ENCODE results near the gene DYRK4.
A peak's percentile ranks its signal among the peaks of the same experiment; 100 is the strongest.

Gene DYRK4

DNA sequence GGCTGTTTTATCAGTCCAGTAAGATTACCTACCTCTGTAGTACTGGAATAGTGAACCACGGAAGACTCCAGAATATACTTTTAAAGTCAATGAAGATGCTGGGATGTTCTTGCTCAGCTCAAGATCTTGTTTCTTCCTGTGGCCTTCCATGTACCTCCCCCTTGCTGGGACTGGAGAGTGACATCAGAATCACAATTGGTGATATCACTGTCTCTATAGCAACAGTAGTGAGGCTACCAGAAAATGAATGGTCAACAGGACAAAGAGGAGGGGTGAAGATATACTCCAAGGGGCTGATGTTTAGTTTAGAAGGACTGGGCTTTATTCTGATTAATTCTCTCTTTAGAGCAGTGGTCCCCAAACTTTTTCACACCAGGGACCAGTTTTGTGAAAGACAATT, 83.0 kb downstream of the DYRK4 start:
- no peak for DNase-seq (ENCODE audit: low read depth)
- no peak overlapping the region for H3K4me3 ChIP-seq (ENCODE audit: low read length)
- TF ChIP-seq, protein P1, sequence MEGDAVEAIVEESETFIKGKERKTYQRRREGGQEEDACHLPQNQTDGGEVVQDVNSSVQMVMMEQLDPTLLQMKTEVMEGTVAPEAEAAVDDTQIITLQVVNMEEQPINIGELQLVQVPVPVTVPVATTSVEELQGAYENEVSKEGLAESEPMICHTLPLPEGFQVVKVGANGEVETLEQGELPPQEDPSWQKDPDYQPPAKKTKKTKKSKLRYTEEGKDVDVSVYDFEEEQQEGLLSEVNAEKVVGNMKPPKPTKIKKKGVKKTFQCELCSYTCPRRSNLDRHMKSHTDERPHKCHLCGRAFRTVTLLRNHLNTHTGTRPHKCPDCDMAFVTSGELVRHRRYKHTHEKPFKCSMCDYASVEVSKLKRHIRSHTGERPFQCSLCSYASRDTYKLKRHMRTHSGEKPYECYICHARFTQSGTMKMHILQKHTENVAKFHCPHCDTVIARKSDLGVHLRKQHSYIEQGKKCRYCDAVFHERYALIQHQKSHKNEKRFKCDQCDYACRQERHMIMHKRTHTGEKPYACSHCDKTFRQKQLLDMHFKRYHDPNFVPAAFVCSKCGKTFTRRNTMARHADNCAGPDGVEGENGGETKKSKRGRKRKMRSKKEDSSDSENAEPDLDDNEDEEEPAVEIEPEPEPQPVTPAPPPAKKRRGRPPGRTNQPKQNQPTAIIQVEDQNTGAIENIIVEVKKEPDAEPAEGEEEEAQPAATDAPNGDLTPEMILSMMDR (IDR thresholded peaks at IDR 0.05; ENCODE audit: insufficient read depth, low read depth, low read length, missing control alignments) = no peak

DNA sequence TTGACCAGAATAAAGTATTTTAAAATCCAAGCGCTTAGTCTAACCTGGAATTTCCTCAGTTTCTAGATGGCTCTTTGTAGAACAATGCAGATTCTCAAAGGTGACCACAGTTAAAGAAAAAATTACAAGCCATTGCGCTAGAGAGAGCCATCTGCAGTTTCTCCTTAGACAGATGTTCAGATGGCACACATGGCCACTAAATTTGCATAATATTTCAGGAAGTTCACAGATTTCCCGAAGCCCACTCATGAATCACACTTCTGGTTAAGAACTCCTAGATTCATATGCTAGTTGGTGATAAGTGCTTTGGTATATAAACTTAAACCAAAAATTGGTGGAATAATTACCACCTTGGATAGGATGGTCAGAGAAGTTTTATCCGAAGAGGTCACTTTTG, 86.1 kb downstream of the DYRK4 start:
- TF ChIP-seq, protein P1 (IDR thresholded peaks at IDR 0.05; ENCODE audit: insufficient read depth, low read depth, low read length, missing control alignments) = no peak
- DNase-seq (ENCODE audit: low read depth) = no peak
- H3K4me3 ChIP-seq (ENCODE audit: low read length) = peak overlapping the region; percentile 57

DNA sequence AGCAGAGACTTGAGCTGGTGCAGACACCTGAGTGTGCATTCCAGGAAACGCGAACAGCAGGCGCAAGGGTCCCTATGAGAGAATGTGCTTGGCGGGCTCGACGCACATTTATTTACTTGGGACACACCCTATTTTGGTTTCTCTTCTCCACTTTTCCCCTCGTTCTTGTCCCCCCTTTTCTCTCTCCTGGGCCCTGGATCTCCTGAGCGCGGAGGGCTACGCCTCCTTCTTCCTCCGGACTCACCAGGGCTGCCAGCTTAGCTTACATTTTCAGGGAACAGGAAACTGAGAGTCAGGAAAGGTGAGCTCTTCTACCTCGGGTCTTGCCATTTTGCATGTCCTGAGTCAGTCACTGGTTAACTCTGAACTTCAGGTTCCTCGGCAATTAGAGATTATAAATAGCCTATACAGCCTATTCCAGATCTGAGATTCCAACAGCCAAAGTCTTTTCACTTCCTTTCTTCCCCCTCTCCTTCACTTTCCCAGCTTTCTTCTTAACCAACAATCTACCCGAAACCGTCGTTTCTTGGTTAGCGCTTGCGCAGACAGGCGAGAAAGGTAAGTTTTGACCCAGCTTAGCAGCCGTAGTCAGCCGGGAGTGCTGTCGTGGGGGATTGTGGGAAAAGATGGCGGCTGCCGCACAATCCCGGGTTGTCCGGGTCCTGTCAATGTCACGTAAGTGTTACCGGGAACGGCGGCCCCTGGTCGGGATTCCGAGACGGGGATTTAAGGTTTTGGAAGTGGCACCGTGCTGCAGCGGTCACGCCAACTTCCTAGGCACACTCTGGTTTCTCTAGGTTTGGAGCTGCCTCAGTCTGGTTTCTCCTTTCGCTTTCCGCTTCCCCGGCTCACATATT, 86.7 kb downstream of the DYRK4 start, which contains the start of the genes AKAP3 and NDUFA9:
AKAP3 (minus strand) TSS at position 551 of the 857 bp plus-strand sequence. CDS start 10,855 bp downstream, outside the sequence.
NDUFA9 (plus strand) TSS at position 614 of the 857 bp plus-strand sequence; CDS start at position 627, 13 bp downstream.
- H3K4me3 ChIP-seq (ENCODE audit: low read length) = peak within 1 kb of the TSS; percentile 57
- peak; percentile 90 for DNase-seq (ENCODE audit: low read depth)
- TF ChIP-seq, protein P1 (IDR thresholded peaks at IDR 0.05; ENCODE audit: insufficient read depth, low read depth, low read length, missing control alignments) = no peak

DNA sequence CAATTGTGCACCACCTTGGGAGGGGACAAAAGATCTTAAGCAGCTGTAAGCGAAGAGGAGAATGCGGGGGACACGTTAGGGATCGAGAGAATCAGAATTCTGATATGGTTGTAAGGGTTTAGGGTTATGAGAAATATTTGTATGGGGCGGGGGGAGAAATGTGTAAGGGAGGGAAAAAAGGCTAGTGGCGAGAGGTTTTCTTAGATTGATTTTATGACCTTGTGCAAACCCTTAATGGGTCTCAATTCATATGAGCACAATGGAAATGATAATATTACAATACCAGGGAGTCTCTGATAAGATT, 87.3 kb downstream of the DYRK4 start:
- H3K4me3 ChIP-seq (ENCODE audit: low read length) = peak overlapping the region; percentile 57
- TF ChIP-seq, protein P1 (IDR thresholded peaks at IDR 0.05; ENCODE audit: insufficient read depth, low read depth, low read length, missing control alignments) = no peak
- no peak for DNase-seq (ENCODE audit: low read depth)

DNA sequence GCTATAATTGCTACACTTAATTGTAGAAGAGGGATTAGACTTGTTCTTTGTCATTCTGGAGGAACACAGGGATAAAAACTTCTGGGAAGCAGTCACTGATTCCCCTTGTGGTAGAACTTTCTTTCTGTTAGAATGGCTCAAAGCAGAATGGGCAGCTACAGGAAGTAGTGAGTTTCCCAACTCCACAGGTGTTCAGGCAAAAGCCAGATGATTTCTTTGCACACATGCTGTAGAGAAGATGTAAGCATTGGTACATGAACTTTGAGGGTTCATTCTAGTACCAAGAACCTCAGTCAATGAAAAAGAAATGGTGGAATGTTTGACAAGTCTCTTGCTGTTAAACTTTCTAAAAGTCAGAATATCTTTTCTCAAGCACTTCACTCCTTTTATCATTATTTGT, 91.2 kb downstream of the DYRK4 start:
- no peak for DNase-seq (ENCODE audit: low read depth)
- TF ChIP-seq, protein P1 (IDR thresholded peaks at IDR 0.05; ENCODE audit: insufficient read depth, low read depth, low read length, missing control alignments) = peak; percentile 3
- H3K4me3 ChIP-seq (ENCODE audit: low read length) = no peak overlapping the region

DNA sequence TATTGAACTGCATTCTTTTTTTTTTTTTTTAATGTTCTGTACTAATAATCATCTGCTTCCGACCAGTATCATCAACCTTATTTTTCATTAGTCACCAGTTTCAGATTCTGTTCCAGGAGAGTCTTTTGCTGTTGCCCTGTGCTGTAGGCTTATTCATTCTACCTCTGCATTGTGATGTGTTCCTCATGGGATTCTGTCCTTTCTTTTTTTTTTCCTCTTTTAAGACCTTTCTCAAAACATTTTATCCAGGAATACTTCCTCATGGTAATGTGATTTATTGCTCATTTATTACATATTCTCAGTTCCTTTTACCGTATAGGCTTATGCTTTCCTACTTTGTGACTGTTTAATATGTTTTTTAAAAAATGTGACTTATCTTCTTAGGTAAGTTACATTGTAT, 91.7 kb downstream of the DYRK4 start:
- TF ChIP-seq, protein P1 (IDR thresholded peaks at IDR 0.05; ENCODE audit: insufficient read depth, low read depth, low read length, missing control alignments) = no peak

More for the DNA sequence above, 91.7 kb downstream of the DYRK4 start:
- no peak overlapping the region for H3K4me3 ChIP-seq (ENCODE audit: low read length)
- no peak for DNase-seq (ENCODE audit: low read depth)
